Omental fat pad (tissue), 4 donors: ENCODE data around the gene FIGNL2. TPM values are rescaled to one million over a fixed set of nuclear protein-coding genes. Genes with fewer than 3 reads are reported as not detected.

Experiments used
- ATAC-seq: fragments of 150-250 bp; one replicate; pipeline ENCODE4 v1.9.1; 2016; ENCODE audit warnings: mild to moderate bottlenecking, moderate library complexity; ENCODE audit not compliant: low FRiP score
- DNase-seq: peaks from one replicate; pipeline ENCODE4 v3.0.0-alpha.2; 2019; ENCODE audit warnings: low spot score
- CTCF ChIP-seq, 3 donors: fragments of 450-650 bp; IDR thresholded peaks; one replicate each; pipeline ENCODE4 v1.5.1; 2016 to 2017; ENCODE audit warnings: antibody characterized with exemption in 3 of 3, mild to moderate bottlenecking in 3 of 3, moderate library complexity in 2 of 3
- total RNA-seq, 4 donors: library from RNA; depleted of rRNA; stranded (reverse); fragments of >200 nt; gene quantifications; one replicate each; pipeline ENCODE4 v1.1.0, GENCODE V29; 2016

FIGNL2 gene
- total RNA-seq, 4 donors from 2014 or later: 0.24 to 0.63 (median 0.63) TPM; not detected in 1

- no peak for TF ChIP-seq CTCF (IDR thresholded peaks at IDR 0.05)
- ATAC-seq (peak; percentile 5), DNase-seq (no peak)
These were observed 21.0 kb upstream of the FIGNL2 start for GRCh38 chr12:51869496-51869865.

- ATAC-seq: peak; percentile 46
- no peak for DNase-seq
- no peak for TF ChIP-seq CTCF (IDR thresholded peaks at IDR 0.05)
These were observed 20.4 kb upstream of the FIGNL2 start for GRCh38 chr12:51868821-51869495.

- TF ChIP-seq CTCF (IDR thresholded peaks at IDR 0.05): no peak
- no peak for ATAC-seq
- no peak for DNase-seq
These were observed 19.4 kb upstream of the FIGNL2 start for GRCh38 chr12:51867796-51868428.

- TF ChIP-seq CTCF (IDR thresholded peaks at IDR 0.05): no peak
- DNase-seq: no peak
- no peak for ATAC-seq
These were observed 18.9 kb upstream of the FIGNL2 start for GRCh38 chr12:51867371-51867770.

- ATAC-seq (no peak), DNase-seq (no peak)
- TF ChIP-seq CTCF (IDR thresholded peaks at IDR 0.05): no peak
These were observed 18.2 kb upstream of the FIGNL2 start for GRCh38 chr12:51866762-51867161.

GRCh38 chr12:51866324-51866723 is 17.8 kb upstream of the FIGNL2 start:
- ATAC-seq (no peak), DNase-seq (no peak)
- no peak for TF ChIP-seq CTCF (IDR thresholded peaks at IDR 0.05)

- TF ChIP-seq CTCF (IDR thresholded peaks at IDR 0.05): no peak
- ATAC-seq (no peak), DNase-seq (no peak)
These were observed 17.3 kb upstream of the FIGNL2 start for GRCh38 chr12:51865757-51866270.
